ENCODE measurements around the gene IQGAP2.
"Not testable (repeated sequence)": the region's sequence is repeated elsewhere in the genome, so short reads cannot be mapped to it uniquely, and the experiment has no call there.

The IQGAP2 gene

GRCh38 chr5:76412511-76412910, 9.4 kb downstream of the IQGAP2 start:
- DNase-seq (ENCODE audit: low read depth in 2 of 2) = no peak

- no peak for DNase-seq (ENCODE audit: low read depth in 2 of 2)
Observed at GRCh38 chr5:76413746-76414145, 10.7 kb downstream of the IQGAP2 start.

GRCh38 chr5:76414788-76415187, 11.7 kb downstream of the IQGAP2 start:
- DNase-seq (ENCODE audit: low read depth in 2 of 2) = no peak

GRCh38 chr5:76415855-76416254, 12.8 kb downstream of the IQGAP2 start:
- DNase-seq (ENCODE audit: low read depth in 2 of 2) = no peak

GRCh38 chr5:76419597-76420298, 16.7 kb downstream of the IQGAP2 start:
- DNase-seq (ENCODE audit: low read depth in 2 of 2) = no peak

- no peak for DNase-seq (ENCODE audit: low read depth in 2 of 2)
Observed at GRCh38 chr5:76422227-76422626, 19.1 kb downstream of the IQGAP2 start.

- no peak for DNase-seq (ENCODE audit: low read depth in 2 of 2)
Observed at GRCh38 chr5:76422742-76423141, 19.7 kb downstream of the IQGAP2 start.

GRCh38 chr5:76425146-76425545, 22.1 kb downstream of the IQGAP2 start:
- DNase-seq (ENCODE audit: low read depth in 2 of 2) = no peak

- no peak for DNase-seq (ENCODE audit: low read depth in 2 of 2)
Observed at GRCh38 chr5:76425928-76426804, 23.1 kb downstream of the IQGAP2 start.

GRCh38 chr5:76427206-76428140, 24.4 kb downstream of the IQGAP2 start:
- no peak for DNase-seq (ENCODE audit: low read depth in 2 of 2)

GRCh38 chr5:76428550-76428949, 25.5 kb downstream of the IQGAP2 start:
- not testable (repeated sequence) for DNase-seq (ENCODE audit: low read depth in 2 of 2)

GRCh38 chr5:76433261-76433660, 30.2 kb downstream of the IQGAP2 start:
- no peak for DNase-seq (ENCODE audit: low read depth in 2 of 2)

GRCh38 chr5:76437507-76437906, 34.4 kb downstream of the IQGAP2 start:
- DNase-seq (ENCODE audit: low read depth in 2 of 2) = not testable (repeated sequence)

- no peak for DNase-seq (ENCODE audit: low read depth in 2 of 2)
Observed at GRCh38 chr5:76438025-76438424, 34.9 kb downstream of the IQGAP2 start.

- no peak for DNase-seq (ENCODE audit: low read depth in 2 of 2)
Observed at GRCh38 chr5:76439201-76439600, 36.1 kb downstream of the IQGAP2 start.

- DNase-seq (ENCODE audit: low read depth in 2 of 2) = no peak
Observed at GRCh38 chr5:76439929-76440328, 36.8 kb downstream of the IQGAP2 start.

- DNase-seq (ENCODE audit: low read depth in 2 of 2) = no peak
Observed at GRCh38 chr5:76441101-76441500, 38.0 kb downstream of the IQGAP2 start.

- DNase-seq (ENCODE audit: low read depth in 2 of 2) = no peak
Observed at GRCh38 chr5:76441890-76442673, 39.0 kb downstream of the IQGAP2 start.

GRCh38 chr5:76443066-76443800, 40.1 kb downstream of the IQGAP2 start:
- no peak for DNase-seq (ENCODE audit: low read depth in 2 of 2)

GRCh38 chr5:76445063-76445462, 42.0 kb downstream of the IQGAP2 start:
- DNase-seq (ENCODE audit: low read depth in 2 of 2) = no peak

All from stimulated activated CD8-positive, alpha-beta memory T cell treated with anti-CD3 and anti-CD28 coated beads, Interleukin-7, amount 100 ng/mL, for 1 hour (primary cell).